DLD1 (cell line): ENCODE measurements around the gene SLC2A14.
"Not testable (repeated sequence)": the region's sequence is repeated elsewhere in the genome, so short reads cannot be mapped to it uniquely, and the experiment has no call there.

ENCODE experiments used
- in situ Hi-C: cut with HindIII; loops from 2 replicates; pipeline ENCODE4 v1.10.0; 2017; ENCODE audit warnings: low sequenced_read_pairs

Gene SLC2A14

DNA sequence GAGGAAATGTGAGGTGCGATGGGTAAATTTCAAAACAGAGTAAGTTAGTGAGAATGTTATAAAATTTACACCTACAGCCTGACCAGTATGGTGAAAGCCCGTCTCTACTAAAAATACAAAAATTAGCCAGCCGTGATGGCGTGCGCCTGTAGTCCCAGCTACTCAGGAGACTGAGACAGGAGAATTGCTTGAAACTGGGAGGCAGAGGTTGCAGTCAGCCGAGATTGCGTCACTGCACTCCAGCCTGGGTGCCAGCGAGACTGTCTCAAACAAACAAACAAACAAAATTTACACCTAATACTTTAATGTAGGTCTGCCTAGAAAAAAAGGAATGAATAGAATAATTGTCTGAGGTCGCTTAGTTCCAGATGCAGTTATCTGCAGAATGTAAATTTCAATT lies 37.6 kb downstream of the SLC2A14 start:
- in situ Hi-C loops: no loop called here

DNA sequence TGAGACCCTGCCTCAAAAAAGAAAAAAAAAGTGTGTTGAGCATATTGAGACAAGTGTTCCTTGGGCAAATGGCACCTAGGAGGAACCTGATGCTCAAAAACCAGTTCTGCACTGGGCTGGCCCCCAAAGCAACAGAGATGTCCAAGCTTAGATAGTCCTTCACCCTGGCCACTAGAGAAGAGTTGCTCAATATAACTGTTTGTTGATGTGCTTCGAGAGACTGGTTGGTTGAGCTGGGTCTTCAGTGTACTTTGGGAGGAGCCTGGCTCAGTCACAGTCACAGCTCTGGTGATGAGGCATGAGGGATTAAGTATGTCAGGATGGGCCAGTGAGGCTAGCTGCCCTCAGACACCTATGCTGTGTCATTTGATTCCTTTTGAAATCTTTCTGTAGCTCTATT lies 38.0 kb downstream of the SLC2A14 start:
- in situ Hi-C loops: no loop called here

- in situ Hi-C loops: no loop called here
These were observed 38.9 kb downstream of the SLC2A14 start for GRCh38 chr12:7833831-7834230.

DNA sequence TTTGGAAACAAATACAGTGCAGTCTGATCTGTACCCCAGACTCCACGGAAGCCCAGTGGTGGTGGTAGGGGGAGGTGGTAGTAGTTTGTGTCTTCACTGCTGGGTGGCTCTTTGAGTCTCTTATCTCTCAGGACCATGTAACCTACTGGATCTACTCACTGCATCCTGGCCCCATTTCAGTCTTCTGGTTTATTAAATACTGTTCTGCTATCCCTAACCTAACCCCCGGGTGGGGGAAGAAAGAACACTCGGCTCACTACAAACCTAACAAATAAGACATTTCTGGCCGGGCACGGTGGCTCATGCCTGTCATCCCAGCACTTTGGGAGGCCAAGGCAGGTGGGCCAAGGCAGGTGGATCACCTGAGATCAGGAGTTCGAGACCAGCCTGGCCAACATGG lies 39.5 kb downstream of the SLC2A14 start:
- in situ Hi-C loops: not testable (repeated sequence)

DNA sequence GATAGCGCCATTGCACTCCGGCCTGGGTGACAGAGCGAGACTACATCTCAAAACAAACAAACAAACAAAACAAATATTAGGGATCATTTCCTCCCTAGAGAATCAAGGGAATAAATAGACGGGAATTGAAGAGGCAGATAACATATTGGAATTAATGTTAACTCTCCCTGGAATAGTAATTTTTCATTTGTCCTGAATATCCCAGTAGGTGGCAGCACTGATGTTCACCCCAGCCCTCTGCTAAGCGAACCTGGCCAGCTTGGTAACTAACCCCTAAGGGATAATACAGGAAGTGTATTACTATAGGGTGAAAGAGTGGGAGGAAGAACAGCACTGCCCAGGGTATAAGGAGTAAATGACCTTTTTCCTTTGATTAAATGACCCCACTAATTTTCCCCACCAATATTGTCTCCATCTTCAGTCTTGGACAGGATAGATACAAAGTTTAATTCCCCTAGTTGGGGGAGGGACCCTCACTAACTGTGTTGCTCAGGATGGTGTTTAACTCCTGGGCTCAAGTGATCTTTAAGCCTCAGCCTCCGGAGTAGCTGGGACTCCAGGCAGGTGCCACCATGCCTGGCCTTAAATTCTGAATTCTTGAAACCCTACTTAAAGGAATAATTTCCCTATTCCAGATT lies 40.5 kb downstream of the SLC2A14 start:
- in situ Hi-C loops: no loop called here

DNA sequence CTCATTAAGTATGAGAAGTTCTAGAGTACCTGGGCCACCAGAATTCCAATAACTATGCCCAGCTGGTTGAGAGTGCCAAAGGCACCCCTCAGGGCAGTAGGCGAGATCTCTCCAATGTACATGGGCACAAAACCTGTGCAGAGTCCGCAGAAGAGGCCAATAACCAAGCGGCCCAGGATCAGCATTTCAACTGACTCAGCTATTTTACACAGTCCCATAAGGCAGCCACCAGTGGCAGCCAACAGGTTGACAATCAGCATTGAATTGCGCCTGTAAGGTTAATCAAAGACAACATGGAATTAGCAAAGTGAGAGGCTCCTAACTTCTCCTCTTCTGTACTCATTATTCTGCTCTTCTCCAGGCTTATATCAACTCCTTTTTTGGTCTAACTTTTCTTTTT lies 43.0 kb downstream of the SLC2A14 start:
- in situ Hi-C loops: not testable (repeated sequence)

GRCh38 chr12:7825754-7826153 lies 47.0 kb downstream of the SLC2A14 start:
- in situ Hi-C loops: not testable (repeated sequence)

GRCh38 chr12:7806863-7807487 lies 65.7 kb downstream of the SLC2A14 start:
- in situ Hi-C loops: no loop called here

DNA sequence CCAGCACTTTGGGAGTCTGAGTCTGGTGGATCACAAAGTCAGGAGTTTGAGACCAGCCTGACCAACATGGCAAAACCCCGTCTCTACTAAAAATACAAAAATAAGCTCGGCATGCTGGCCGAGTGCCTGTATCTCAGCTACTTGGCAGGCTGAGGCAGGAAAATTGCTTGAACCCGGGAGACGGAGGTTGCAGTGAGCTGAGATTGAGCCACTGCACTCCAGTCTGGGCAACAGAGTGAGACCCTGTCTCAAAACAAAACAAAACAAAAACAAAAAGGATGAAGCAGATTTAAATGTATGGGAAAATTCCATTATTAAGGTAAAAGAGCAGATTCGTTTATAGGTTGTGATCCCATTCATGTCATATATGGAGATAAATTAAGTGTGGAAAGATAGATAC lies 66.4 kb downstream of the SLC2A14 start:
- in situ Hi-C loops: not testable (repeated sequence)

- in situ Hi-C loops: no loop called here
These were observed 71.3 kb downstream of the SLC2A14 start for GRCh38 chr12:7801460-7801859.

DNA sequence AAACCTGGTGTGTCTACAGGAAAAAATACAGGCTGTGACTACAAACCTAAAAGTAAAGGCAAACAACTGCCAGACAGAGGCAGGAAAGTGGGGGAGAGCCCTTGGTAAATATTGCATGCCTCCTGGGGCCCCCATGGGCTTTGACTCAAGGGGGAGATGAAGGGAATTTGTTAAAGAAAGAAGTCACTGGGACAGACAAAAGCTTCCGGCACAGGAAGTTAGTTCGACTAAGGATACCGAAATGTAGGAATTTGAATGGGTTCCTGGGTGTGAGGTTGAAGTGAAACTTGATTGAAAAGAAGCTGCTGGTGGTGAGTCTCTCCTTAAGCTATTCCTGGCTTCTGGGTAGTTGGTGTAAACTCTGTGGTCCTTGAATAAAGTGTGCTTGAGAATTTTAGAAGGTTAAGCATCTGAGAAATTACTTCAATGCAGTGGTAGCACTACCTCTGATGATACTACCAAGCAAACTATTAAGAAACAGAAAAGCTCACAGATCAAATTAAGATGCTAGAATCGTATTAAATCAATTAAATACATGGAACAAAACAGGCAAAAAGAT lies 73.9 kb downstream of the SLC2A14 start:
- in situ Hi-C loops: not testable (repeated sequence)

- in situ Hi-C loops: no loop called here
These were observed 74.9 kb downstream of the SLC2A14 start for GRCh38 chr12:7797698-7798398.

- in situ Hi-C loops: not testable (repeated sequence)
These were observed 75.4 kb downstream of the SLC2A14 start for GRCh38 chr12:7797269-7797668.

GRCh38 chr12:7793211-7793610 lies 79.5 kb downstream of the SLC2A14 start:
- in situ Hi-C loops: no loop called here

DNA sequence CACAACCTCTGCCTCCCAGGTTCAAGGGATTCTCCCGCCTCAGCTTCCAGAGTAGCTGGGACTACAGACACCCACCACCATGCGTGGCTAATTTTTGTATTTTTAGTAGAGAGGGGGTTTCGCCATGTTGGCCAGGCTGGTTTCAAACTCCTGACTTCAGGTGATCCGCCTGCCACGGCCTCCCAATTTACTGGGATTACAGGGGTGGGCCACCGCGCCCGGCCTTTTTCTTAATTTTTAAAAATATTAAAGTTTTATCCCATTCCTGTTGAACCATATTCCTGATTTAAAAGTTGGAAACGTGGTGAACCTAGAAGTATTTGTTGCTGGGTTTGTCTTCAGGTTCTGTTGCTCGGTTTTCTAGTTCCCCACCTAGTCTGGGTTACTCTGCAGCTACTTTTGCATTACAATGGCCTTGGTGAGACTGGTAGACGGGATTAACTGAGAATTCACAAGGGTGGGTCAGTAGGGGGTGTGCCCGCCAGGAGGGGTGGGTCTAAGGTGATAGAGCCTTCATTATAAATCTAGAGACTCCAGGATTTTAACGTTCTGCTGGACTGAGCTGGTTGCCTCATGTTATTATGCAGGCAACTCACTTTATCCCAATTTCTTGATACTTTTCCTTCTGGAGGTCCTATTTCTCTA lies 83.7 kb downstream of the SLC2A14 start, which contains the start of gene NANOG:
Gene NANOG, plus strand, starts transcription at position 519 of the 645 bp plus-strand sequence. CDS start 213 bp downstream, outside the sequence.
- in situ Hi-C loops: not testable (repeated sequence)

DNA sequence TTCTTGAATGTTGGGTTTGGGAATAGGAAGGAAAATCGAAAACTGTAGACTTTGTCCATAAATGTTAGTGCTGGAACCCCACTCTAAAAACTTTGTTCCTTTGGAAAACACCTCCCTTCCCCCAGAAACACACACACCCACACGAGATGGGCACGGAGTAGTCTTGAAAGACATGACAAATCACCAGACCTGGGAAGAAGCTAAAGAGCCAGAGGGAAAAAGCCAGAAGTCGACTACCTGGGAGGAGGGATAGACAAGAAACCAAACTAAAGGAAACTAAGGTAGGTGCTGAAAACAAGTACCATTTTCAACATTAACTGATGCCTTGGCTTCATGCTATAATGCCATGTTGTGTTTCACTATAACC lies 84.4 kb downstream of the SLC2A14 start:
- in situ Hi-C loops: no loop called here

DNA sequence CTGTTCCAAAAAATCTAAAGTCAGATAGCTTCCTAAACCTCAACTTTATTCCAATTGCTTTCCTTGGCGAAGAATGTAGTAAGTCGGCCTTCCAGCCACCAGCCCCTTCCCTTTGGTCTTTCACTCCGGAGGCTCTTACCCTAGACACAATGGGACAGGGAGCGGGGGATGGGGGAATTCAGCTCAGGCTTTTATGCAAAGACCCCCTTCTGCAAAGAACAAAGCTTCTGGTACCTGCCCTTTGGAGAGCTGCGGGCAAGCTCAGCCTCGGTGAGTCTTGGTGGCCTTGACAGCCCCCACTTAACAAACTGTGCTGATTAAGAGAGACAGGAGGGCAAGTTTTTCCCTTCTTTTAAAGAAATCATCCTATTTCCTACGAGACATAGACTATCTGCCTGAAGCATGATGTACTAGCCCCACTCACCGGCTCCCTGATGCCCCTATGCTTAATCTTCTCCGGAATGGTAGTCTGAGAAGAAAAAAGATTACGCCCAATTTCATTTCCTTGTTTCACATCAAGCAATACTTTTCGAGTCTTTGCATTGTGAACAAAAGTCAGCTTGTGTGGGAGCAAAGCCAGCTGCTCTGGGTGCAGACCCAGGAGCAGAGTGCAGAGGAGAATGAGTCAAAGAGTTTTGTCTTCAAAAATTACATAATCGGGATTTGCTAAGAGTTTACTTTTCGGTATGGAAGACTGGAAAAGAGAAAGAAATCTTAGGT lies 85.0 kb downstream of the SLC2A14 start:
- in situ Hi-C loops: no loop called here

DNA sequence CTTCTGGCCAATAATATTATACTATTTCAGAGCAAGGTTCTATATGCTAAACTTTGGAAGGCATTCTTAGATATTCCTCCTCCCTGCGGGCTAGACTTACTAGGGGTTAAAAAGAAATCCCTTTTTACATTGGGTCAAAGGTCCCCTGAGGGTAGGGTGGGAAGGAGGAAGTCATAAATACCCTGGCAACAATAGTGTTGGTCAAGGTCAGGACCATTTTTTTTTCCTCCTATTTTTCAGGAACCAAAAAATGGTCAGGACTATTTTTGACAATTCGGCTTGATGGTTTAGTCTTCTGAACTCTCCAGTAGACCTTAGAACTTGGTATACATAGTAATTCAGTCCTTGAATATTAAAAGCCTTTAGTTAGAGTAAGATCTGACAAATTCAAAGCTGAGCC lies 88.0 kb downstream of the SLC2A14 start:
- in situ Hi-C loops: no loop called here

DNA sequence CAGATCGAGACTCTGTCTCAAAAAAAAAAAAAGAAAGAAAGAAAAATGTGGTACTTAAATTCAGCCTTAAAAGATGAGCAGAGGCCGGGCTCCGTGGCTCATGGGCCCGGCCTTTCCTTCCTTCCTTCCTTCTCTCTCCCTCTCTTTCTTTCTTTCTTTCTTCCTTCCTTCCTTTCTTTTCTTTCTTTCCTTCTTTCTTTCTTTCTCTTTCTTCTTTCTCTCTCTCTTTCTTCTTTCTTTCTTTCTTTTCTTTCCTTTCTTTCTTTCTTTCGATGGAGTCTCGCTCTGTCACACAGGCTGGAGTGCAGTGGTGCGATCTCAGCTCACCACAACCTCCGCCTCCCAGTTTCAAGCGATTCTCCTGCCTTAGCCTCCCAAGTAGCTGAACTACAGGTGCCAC lies 89.3 kb downstream of the SLC2A14 start:
- in situ Hi-C loops: not testable (repeated sequence)

DNA sequence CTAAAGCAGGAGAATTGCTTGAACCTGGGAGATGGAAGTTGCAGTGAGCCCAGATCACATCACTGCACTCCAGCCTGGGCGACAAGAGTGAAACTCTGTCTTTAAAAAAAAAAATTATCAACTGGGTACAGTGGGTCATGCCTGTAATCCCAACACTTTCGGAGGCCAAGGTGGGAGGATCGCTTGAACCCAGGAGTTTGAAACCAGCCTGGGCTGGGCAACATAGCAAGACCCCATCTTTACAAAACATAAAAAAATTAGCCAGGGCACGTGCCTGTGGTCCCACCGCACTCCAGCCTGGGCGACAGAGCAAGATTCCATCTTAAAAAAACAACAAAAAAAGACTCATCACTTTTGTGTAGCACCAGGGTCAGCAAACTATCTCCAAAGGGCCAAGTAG lies 90.7 kb downstream of the SLC2A14 start:
- in situ Hi-C loops: no loop called here

- in situ Hi-C loops: no loop called here
These were observed 91.4 kb downstream of the SLC2A14 start for GRCh38 chr12:7781274-7781673.
